ENCODE results near the gene ATP2B1.

- TF ChIP-seq POLR2A (IDR thresholded peaks at IDR 0.05) (no peak), CTCF (IDR thresholded peaks at IDR 0.05) (no peak)
Observed at GRCh38 chr12:89740943-89741342, 32.3 kb upstream of the ATP2B1 start.
